Ishikawa (cell line): ENCODE results near the gene DICER1.

Experiments used
- CEBPB ChIP-seq: IDR thresholded peaks from 2 replicates; pipeline ENCODE4 v1.6.1; 2012
- CREB1 ChIP-seq: IDR thresholded peaks from 2 replicates; pipeline ENCODE4 v1.6.1; 2012; ENCODE audit warnings: low read depth
- EGR1 ChIP-seq: IDR thresholded peaks from 2 replicates; pipeline ENCODE4 v1.6.1; 2012
- EP300 ChIP-seq: IDR thresholded peaks from 2 replicates; pipeline ENCODE4 v1.6.1; 2012; ENCODE audit warnings: borderline replicate concordance
- FOXM1 ChIP-seq: IDR thresholded peaks from 2 replicates; pipeline ENCODE4 v1.6.1; 2012; ENCODE audit warnings: low read depth, borderline replicate concordance
- MAX ChIP-seq: IDR thresholded peaks from 2 replicates; pipeline ENCODE4 v1.6.1; 2012
- NFIC ChIP-seq: IDR thresholded peaks from 2 replicates; pipeline ENCODE4 v1.6.1; 2012
- RAD21 ChIP-seq: IDR thresholded peaks from 2 replicates; pipeline ENCODE4 v1.6.1; 2012; ENCODE audit warnings: low read depth
- REST ChIP-seq: IDR thresholded peaks from 2 replicates; pipeline ENCODE4 v1.6.1; 2012; ENCODE audit warnings: low read depth, mild to moderate bottlenecking
- TAF1 ChIP-seq: IDR thresholded peaks from 2 replicates; pipeline ENCODE4 v1.6.1; 2012; ENCODE audit warnings: low read depth, mild to moderate bottlenecking
- TCF12 ChIP-seq: IDR thresholded peaks from 2 replicates; pipeline ENCODE4 v1.6.1; 2012; ENCODE audit warnings: low read depth
- TEAD4 ChIP-seq: IDR thresholded peaks from 2 replicates; pipeline ENCODE4 v1.6.1; 2012
- USF1 ChIP-seq: IDR thresholded peaks from 2 replicates; pipeline ENCODE4 v1.6.1; 2012
- YY1 ChIP-seq: IDR thresholded peaks from 2 replicates; pipeline ENCODE4 v1.6.1; 2012; ENCODE audit warnings: low read depth
- ZBTB7A ChIP-seq: IDR thresholded peaks from 2 replicates; pipeline ENCODE4 v1.6.1; 2012; ENCODE audit warnings: low read depth

DICER1 gene

GRCh38 chr14:95062220-95062619 lies 95.1 kb downstream of the DICER1 start:
- TF ChIP-seq MAX: no peak
- TF ChIP-seq EP300: no peak
- no peak for TF ChIP-seq TCF12
- no peak for TF ChIP-seq YY1
- TF ChIP-seq CEBPB: no peak

GRCh38 chr14:95061317-95062093 lies 95.8 kb downstream of the DICER1 start:
- TF ChIP-seq CREB1 (no peak), NFIC (no peak), YY1 (no peak), TEAD4 (no peak), TAF1 (no peak), FOXM1 (no peak), TCF12 (no peak), MAX (no peak), EGR1 (no peak)

- no peak for TF ChIP-seq TCF12
- no peak for TF ChIP-seq EGR1
- no peak for TF ChIP-seq FOXM1
- TF ChIP-seq NFIC: no peak
- no peak for TF ChIP-seq RAD21
- TF ChIP-seq EP300: no peak
- no peak for TF ChIP-seq YY1
These were observed 98.2 kb downstream of the DICER1 start for GRCh38 chr14:95059126-95059525.

- TF ChIP-seq USF1: no peak
- no peak for TF ChIP-seq NFIC
- TF ChIP-seq MAX: no peak
- no peak for TF ChIP-seq CEBPB
- no peak for TF ChIP-seq RAD21
- no peak for TF ChIP-seq ZBTB7A
- TF ChIP-seq EP300: no peak
- TF ChIP-seq TAF1: no peak
- no peak for TF ChIP-seq REST
- no peak for TF ChIP-seq YY1
- TF ChIP-seq TEAD4: no peak
- no peak for TF ChIP-seq TCF12
- TF ChIP-seq FOXM1: no peak
- no peak for TF ChIP-seq EGR1
- no peak for TF ChIP-seq CREB1
These were observed 98.8 kb downstream of the DICER1 start for GRCh38 chr14:95058491-95058890.

GRCh38 chr14:95057851-95058250 lies 99.5 kb downstream of the DICER1 start:
- TF ChIP-seq TEAD4 (no peak), TAF1 (no peak)

- no peak for TF ChIP-seq FOXM1
- no peak for TF ChIP-seq NFIC
- no peak for TF ChIP-seq MAX
- no peak for TF ChIP-seq CREB1
- TF ChIP-seq USF1: no peak
- no peak for TF ChIP-seq CEBPB
- TF ChIP-seq TEAD4: no peak
- TF ChIP-seq RAD21: no peak
- no peak for TF ChIP-seq EGR1
- no peak for TF ChIP-seq EP300
- no peak for TF ChIP-seq REST
- TF ChIP-seq TCF12: no peak
- TF ChIP-seq YY1: no peak
- no peak for TF ChIP-seq ZBTB7A
- TF ChIP-seq TAF1: no peak
These were observed 100.2 kb downstream of the DICER1 start for GRCh38 chr14:95057147-95057546.
